HT1080 (cell line): ENCODE data around the gene FMN1. TPM values are rescaled to one million over a fixed set of nuclear protein-coding genes. Genes with fewer than 3 reads are reported as not detected.
A peak's percentile ranks its signal among the peaks of the same experiment; 100 is the strongest.

Experiments used
- DNase-seq: peaks from one replicate; pipeline ENCODE4 v3.0.0-alpha.2; 2015; ENCODE audit warnings: low read depth
- polyA plus RNA-seq, 2 experiments: library from polyadenylated mRNA; depleted of rRNA; stranded (reverse); fragments of >200 nt; gene quantifications; 2 replicates each; pipeline ENCODE4 v1.2.3, GENCODE V29; 2015
- total RNA-seq: library from RNA; depleted of rRNA; stranded (reverse); fragments of >200 nt; shearing (Covaris generic); gene quantifications from 2 replicates; pipeline ENCODE4 v1.2.3, GENCODE V29; 2014; rRNA removed

The FMN1 gene, protein sequence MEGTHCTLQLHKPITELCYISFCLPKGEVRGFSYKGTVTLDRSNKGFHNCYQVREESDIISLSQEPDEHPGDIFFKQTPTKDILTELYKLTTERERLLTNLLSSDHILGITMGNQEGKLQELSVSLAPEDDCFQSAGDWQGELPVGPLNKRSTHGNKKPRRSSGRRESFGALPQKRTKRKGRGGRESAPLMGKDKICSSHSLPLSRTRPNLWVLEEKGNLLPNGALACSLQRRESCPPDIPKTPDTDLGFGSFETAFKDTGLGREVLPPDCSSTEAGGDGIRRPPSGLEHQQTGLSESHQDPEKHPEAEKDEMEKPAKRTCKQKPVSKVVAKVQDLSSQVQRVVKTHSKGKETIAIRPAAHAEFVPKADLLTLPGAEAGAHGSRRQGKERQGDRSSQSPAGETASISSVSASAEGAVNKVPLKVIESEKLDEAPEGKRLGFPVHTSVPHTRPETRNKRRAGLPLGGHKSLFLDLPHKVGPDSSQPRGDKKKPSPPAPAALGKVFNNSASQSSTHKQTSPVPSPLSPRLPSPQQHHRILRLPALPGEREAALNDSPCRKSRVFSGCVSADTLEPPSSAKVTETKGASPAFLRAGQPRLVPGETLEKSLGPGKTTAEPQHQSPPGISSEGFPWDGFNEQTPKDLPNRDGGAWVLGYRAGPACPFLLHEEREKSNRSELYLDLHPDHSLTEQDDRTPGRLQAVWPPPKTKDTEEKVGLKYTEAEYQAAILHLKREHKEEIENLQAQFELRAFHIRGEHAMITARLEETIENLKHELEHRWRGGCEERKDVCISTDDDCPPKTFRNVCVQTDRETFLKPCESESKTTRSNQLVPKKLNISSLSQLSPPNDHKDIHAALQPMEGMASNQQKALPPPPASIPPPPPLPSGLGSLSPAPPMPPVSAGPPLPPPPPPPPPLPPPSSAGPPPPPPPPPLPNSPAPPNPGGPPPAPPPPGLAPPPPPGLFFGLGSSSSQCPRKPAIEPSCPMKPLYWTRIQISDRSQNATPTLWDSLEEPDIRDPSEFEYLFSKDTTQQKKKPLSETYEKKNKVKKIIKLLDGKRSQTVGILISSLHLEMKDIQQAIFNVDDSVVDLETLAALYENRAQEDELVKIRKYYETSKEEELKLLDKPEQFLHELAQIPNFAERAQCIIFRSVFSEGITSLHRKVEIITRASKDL (N-terminal part only)
- 3.4 and 3.8 TPM in 2 replicates for total RNA-seq
- polyA plus RNA-seq (2015; cell fraction: cytosol; rRNA removed), result 1.8 and 2.3 TPM in 2 replicates
- polyA plus RNA-seq (2015; cell fraction: nucleus; rRNA removed), result 3.8 and 4.2 TPM in 2 replicates

DNA sequence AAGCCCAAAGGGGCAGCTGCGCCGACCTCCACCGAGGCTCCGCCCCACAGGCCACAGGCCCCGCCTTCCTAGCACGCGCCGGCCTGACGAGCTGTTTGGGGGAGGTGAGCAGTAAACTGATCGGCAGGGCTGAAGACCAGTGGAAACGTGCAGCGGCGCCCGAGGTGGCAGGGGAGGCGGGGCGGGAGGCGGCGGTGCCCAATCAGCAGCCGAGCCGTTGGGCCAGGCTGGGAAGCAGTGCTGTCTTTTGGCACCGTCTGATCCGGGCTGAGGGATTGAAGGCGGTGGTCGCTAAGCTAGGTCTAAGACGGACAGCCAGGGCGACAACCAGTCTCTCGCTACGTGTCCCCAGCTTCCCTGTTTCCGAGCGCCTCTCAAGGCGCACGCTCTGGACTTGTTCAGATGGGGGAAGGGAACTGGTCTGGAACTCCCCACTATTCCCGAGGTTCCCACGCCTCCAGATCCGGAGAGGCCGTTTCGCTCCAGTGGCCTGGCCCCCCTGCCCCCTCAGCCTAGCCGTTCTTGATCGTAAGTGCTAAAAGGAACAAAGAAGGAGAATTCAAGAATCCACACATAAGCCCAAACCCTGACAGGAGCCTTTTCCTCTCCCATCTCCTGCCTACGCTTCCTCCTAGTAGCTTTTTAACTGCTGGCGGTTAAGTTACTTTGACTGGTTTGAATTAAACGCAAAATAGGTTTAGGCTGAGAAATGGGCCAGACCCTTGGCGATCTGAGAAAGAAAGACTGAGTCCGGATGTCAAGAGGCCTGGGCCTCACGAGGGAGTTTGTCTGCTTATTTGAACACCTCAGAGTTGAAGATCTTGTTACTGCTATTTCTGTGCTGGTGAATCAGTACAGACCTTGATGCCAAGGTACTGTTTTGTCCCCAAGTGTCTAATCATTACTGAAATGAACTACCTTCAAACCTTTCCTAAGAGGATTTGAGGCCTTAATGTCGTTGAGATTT is at the start of gene FMN1:
Gene FMN1 (minus strand): TSS at position 11 of the 967 bp plus-strand sequence. CDS start 39,800 bp downstream, outside the sequence.
- peak; percentile 83 for DNase-seq

GRCh38 chr15:33243869-33244268 is 49.4 kb upstream of the FMN1 start:
- DNase-seq, result peak; percentile 91

DNA sequence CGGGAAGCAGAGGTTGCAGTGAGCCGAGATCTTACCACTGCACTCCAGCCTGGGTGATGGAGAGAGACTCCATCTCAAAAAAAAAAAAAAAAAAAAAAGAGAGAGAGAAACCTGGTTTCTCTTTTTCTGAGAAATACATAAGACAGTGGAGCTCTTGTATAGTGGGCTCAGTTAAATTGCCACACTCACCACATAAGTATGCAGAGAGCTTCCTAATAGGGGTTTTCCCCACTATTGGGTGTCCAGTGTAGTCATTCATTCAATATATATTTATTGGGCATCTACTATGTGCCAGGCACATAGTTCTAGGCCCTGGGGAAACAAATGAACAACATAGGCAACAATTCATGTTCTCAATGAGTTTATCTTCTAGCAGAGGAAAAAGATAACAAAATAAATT is 48.9 kb upstream of the FMN1 start:
- peak; percentile 79 for DNase-seq

- DNase-seq, result peak; percentile 76
Measured at GRCh38 chr15:33242669-33243191, 48.2 kb upstream of the FMN1 start.

- DNase-seq, result peak; percentile 93
Measured at GRCh38 chr15:33242165-33242564, 47.7 kb upstream of the FMN1 start.

DNA sequence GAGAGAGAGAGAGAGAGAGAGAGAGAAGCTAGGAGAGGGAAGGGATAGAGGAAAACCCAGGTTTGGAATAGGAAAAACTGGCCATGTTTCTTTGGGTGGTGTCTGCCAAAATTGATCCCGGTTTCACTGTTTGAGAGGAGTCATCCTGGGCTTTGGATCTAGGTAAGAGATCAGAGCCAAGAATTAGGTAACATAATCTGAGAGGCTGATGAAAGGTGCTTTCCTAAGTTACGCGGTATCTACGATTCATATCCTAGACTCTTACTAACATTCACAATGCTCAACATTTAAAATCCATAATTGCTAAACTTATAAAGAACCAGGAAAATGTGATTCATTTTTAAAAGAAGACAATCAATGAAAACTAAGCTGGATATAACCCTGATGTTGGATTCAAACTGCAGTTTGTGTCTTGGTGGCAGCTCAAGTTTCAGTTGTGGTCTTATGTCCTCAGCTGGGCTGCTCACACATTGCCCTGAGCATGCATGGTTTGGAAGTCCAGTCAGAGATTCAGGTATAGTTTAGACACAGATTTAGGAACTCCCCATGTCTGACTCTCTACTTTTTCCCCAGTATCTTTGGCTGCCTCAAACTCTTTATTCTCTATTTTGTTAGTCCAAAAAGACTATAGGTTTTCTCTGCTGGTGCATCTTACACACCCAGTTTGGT is 42.5 kb upstream of the FMN1 start:
- no peak for DNase-seq

DNA sequence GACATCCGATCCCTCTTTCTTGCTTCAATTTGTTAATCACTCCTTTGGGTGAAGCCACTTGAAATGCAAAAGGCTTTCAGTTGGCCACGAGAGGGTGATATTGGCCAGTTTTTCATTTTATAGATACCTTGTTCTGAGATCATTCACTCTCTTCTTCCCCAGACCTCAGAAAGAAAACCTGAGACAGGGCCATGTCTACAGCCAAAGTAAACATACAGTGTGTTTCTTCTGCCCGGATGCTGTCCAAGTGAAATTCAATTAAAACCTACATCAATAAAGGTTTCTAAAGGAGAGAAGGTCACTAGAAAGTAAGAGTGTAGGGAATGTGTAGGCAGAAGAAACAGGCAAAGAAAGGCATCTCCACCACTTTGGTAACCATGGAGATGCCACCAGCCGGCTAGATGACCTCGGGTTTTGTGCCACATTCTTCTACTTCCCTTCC is 39.5 kb upstream of the FMN1 start:
- peak; percentile 66 for DNase-seq

DNA sequence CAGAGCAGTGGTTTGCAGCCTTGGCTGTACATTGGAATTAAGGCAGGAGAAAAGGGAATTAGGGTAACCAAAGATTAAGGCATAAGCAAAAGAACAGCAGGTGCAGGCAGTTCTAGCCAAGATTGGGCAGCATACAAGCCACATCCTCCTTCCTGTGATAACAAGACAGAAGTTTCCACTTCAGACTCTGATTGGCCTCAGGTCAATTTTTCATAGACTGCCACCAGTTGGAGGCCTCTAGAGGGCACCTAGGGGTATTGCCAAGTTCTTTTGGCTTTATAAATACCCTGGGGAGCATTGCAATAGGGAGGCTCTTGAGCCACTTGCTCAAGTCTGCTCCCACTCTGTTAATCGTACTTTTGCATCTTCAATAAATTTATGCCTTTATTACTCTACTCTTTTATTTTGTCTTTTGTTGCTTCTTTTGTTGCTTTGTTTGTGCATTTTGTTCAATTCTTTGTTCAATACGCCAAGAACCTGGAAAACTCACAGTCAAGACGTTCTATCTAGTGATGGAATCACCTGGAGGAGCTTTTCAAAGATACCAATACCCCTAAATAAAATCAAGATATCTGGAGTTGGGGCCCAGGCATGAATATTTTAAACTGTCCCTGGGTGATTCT is 32.2 kb upstream of the FMN1 start:
- DNase-seq, result peak; percentile 60

DNA sequence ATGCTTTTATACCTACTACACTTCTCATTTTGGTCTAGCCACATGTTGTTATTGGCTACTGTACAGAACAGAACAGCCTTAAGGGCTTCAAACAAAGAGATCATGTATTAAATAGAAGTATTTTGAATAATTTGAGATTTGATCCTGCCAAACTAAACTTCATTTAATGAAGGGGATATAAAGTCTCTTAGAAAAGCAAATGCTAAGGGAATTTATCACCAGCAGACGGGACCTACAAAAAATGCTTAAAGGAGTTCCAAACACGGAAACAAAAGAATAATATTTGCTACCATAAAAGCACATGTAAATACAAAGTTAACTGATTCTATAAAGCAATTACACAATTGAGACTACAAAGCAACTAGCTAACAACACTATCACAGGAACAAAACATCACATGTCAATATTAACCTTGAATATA is 23.6 kb upstream of the FMN1 start:
- DNase-seq, result no peak

DNA sequence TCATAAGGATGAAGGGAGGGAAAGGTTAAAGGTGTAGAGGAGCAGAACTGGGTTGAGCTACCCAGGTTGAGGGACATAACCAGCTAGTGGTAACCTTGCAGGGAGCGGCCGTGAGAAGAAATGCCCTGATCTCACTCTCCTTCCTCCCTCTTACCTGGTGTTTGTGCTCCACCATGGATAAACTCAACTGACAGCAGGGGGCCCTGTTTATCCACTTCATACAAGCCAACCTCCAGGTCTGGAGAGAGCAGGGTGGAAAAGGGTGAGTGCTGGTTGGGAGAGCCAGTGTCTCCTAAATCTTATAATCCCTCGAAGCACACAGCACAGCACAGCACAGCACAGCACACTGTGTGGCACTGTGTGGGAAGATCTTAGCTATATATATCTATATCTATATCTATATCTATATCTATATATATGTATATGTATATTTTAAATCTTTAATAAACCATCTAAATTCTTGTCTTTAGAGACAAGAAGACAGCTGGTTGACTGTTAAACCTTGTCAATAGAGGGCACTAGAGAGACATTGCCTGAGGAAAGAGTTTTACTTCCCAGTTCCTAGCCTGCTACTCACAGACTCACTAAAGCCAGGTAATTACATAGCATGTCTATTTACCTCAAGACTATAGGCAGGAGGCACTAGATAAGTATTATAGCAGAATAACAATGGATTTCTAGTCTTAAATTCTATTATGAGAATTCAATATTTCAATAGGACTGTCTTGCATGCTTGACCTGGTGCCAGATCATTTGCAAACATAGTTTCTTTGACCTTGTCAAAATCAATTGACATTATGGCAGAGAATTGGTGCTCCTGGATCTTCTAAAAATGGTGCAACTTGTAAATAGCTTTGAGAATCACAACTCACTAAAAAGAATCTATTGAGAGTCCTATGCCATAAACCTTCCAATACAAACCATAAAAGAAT is 21.7 kb upstream of the FMN1 start:
- no peak for DNase-seq

DNA sequence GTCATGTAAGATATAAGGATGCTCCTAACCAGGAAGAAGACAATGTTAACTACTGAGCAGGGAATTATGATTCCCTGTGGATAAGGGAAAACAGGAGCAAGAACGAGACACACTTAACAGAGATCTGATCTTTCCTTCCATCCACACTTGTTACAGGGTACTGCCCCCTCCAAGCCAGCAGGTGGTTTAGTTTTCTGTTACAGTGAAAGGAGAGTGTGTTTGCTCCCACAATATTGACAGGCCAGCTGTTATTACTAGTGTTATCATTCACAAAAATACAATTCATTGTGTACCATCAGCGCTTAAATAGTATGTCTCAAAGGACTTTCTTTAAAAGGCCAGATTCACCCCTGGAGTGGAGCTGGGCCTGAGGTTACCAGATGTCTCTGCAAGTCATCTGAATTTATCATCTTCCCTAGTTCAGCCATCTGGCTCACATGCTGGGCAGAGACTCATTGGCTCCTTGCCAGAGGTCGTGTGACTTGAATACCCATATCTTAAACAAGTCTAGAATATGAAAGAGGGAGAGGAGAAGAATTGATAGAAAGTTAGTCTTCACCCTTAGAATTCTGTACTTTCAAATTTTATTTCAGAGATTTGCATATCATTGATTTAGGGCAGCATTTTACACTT is 16.8 kb upstream of the FMN1 start:
- DNase-seq, result peak; percentile 28

- DNase-seq, result peak; percentile 10
Measured at GRCh38 chr15:33209575-33210481, 15.3 kb upstream of the FMN1 start.

GRCh38 chr15:33207646-33208045 is 13.1 kb upstream of the FMN1 start:
- DNase-seq, result no peak

- DNase-seq, result no peak
Measured at GRCh38 chr15:33206366-33206765, 11.9 kb upstream of the FMN1 start.

GRCh38 chr15:33204926-33205325 is 10.4 kb upstream of the FMN1 start:
- DNase-seq, result no peak

DNA sequence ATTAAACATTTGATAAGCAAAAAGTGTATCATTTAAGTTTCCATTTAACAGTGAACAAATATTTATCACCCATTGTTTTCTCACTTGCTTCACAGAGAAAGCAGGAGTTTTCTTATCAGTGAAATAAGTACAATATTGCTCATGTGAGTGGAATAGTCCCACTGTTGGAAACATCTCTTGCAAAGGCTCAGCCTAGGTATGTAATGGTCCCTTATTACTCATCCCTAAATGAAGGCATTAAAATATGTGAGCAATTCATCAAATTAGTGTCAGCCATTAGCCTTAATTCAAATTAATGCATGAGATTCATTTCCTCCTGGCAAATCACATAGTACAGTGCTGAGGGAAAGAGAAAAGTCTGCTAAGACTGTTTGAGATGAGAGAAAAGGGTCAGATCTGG is 9.6 kb upstream of the FMN1 start:
- DNase-seq, result no peak
